Measurements from ENCODE around the gene LMTK2. TPM values are rescaled to one million over a fixed set of nuclear protein-coding genes. Genes with fewer than 3 reads are reported as not detected.

The LMTK2 gene
- polyA plus RNA-seq, 1 donor from 2014 or later: 11.9 TPM

- Histone ChIP-seq H3K27me3 (ENCODE audit: insufficient read depth, low read depth, low read length) (no peaks in the 10 kb centered on the region), H3K36me3 (ENCODE audit: insufficient read depth, low read length) (no peaks in the 10 kb centered on the region), H3K4me3 (ENCODE audit: low read length) (no peak overlapping the region), H3K79me2 (replicated peaks; ENCODE audit: insufficient read depth, low read length) (peaks cover 19% of the 10 kb centered on the region), H3K4me2 (ENCODE audit: low read length) (no peak overlapping the region), H3K9me3 (ENCODE audit: low read length) (no peaks in the 10 kb centered on the region), H3K9ac (ENCODE audit: low read length) (no peak overlapping the region), H4K20me1 (ENCODE audit: insufficient read depth) (no peaks in the 10 kb centered on the region), H3F3A (ENCODE audit: insufficient read depth, low read length, poor library complexity, severe bottlenecking) (no peaks in the 10 kb centered on the region), H3K27ac (ENCODE audit: low read length) (no peak overlapping the region), H2AFZ (ENCODE audit: low read depth, low read length) (no peak overlapping the region), H3K9me2 (ENCODE audit: insufficient read depth, low read length) (no peaks in the 10 kb centered on the region)
- TF ChIP-seq REST (IDR thresholded peaks at IDR 0.05; ENCODE audit: borderline replicate concordance) (no peak), MXI1 (conservative IDR thresholded peaks at IDR 0.05; ENCODE audit: poor library complexity, severe bottlenecking) (no peak), EP300 (conservative IDR thresholded peaks at IDR 0.05; ENCODE audit: poor library complexity, severe bottlenecking) (no peak), EZH2 (IDR thresholded peaks at IDR 0.05; ENCODE audit: borderline replicate concordance, insufficient read depth, low read length, poor library complexity, severe bottlenecking) (no peak), TAF1 (IDR thresholded peaks at IDR 0.05; ENCODE audit: low read depth) (no peak), SMC3 (conservative IDR thresholded peaks at IDR 0.05; ENCODE audit: poor library complexity) (no peak), POLR2AphosphoS5 (IDR thresholded peaks at IDR 0.05) (no peak), RAD21 (conservative IDR thresholded peaks at IDR 0.05) (no peak), CTCF (IDR thresholded peaks at IDR 0.05; ENCODE audit: poor library complexity, severe bottlenecking) (no peak)
Observed at GRCh38 chr7:98115746-98116525, 9.3 kb downstream of the LMTK2 start.

- TF ChIP-seq CTCF (IDR thresholded peaks at IDR 0.05; ENCODE audit: poor library complexity, severe bottlenecking) (no peak), EP300 (conservative IDR thresholded peaks at IDR 0.05; ENCODE audit: poor library complexity, severe bottlenecking) (no peak), SMC3 (conservative IDR thresholded peaks at IDR 0.05; ENCODE audit: poor library complexity) (no peak), POLR2AphosphoS5 (IDR thresholded peaks at IDR 0.05) (no peak), RAD21 (conservative IDR thresholded peaks at IDR 0.05) (no peak), EZH2 (IDR thresholded peaks at IDR 0.05; ENCODE audit: borderline replicate concordance, insufficient read depth, low read length, poor library complexity, severe bottlenecking) (no peak), TAF1 (IDR thresholded peaks at IDR 0.05; ENCODE audit: low read depth) (no peak), MXI1 (conservative IDR thresholded peaks at IDR 0.05; ENCODE audit: poor library complexity, severe bottlenecking) (no peak), REST (IDR thresholded peaks at IDR 0.05; ENCODE audit: borderline replicate concordance) (no peak)
- no peak overlapping the region for H3K4me3 ChIP-seq (ENCODE audit: low read length)
- H3F3A ChIP-seq (ENCODE audit: insufficient read depth, low read length, poor library complexity, severe bottlenecking): no peaks in the 10 kb centered on the region
- H3K4me2 ChIP-seq (ENCODE audit: low read length): no peak overlapping the region
- no peaks in the 10 kb centered on the region for H3K9me2 ChIP-seq (ENCODE audit: insufficient read depth, low read length)
- no peak overlapping the region for H3K9ac ChIP-seq (ENCODE audit: low read length)
- no peak overlapping the region for H3K27ac ChIP-seq (ENCODE audit: low read length)
- H3K27me3 ChIP-seq (ENCODE audit: insufficient read depth, low read depth, low read length): no peaks in the 10 kb centered on the region
- H3K36me3 ChIP-seq (ENCODE audit: insufficient read depth, low read length): no peaks in the 10 kb centered on the region
- no peak overlapping the region for H2AFZ ChIP-seq (ENCODE audit: low read depth, low read length)
- no peaks in the 10 kb centered on the region for H4K20me1 ChIP-seq (ENCODE audit: insufficient read depth)
- peaks cover 10% of the 10 kb centered on the region for H3K79me2 ChIP-seq (replicated peaks; ENCODE audit: insufficient read depth, low read length)
- H3K9me3 ChIP-seq (ENCODE audit: low read length): no peaks in the 10 kb centered on the region
Observed at GRCh38 chr7:98116656-98117461, 10.2 kb downstream of the LMTK2 start.

Measured in neural cell (in vitro differentiated cells).